ENCODE measurements around the gene PSMD5. TPM values are rescaled to one million over a fixed set of nuclear protein-coding genes. Genes with fewer than 3 reads are reported as not detected.

PSMD5 gene
- total RNA-seq (ENCODE audit: low replicate concordance): 43.6 and 45.2 TPM in 2 replicates
- long read RNA-seq, transcript PSMD5-201 (10 exons, 3,443 nt): major isoform, 84 of 107 reads
- long read RNA-seq, partial matches to known transcripts: 11 of 107 reads
- long read RNA-seq, other reads (novel, unspliced or antisense): 12 of 107 reads

DNA sequence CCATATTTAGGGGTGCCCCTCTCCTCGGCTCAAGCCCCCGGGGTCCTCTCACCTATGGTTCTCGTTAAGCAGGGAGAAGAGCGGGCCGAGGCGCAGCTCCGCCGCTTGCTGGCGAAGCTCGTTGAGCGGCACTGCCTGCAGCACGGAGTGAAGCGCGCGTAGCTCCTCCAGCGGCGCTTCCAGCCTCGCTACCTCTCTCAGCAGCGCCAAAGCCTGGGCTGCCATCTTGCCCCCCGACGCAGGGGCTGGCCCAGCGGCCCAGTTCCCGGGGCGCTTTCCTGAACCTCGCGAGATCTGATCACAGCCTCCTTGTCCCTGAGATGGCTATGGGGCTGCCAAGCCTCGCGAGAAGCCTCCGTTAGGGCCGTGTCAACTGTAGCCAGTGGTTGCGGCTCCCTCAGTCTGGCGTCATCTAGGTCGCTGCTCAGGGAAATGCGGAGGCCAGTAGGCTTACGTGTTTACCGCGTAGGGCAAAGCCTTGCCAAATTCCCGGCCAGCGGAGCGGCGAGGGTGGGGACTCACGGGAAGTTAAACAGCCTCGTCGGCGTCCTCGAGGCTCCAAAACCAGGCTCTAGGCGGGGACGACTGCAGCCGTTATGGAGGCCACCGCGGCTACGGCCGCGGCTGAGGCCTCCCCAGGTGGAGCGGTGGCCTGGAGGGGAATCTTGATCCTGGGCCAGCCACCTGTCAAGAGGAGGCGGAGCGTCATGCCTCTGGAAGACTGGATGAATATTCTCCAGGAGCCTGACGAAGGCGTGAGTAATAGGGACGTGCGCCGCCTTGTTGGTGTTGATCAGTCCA lies at the start of gene PSMD5:
Gene PSMD5, minus strand, starts transcription at position 238 of the 801 bp plus-strand sequence. Its CDS starts 13 bp downstream, at position 225.
- peak; percentile 94 for DNase-seq (ENCODE audit: extremely low spot score, unreplicated experiment)
- no peaks in the 10 kb centered on the region for H3K27me3 Mint-ChIP-seq
- peaks cover 4% of the 10 kb centered on the region for H3K9me3 Mint-ChIP-seq
- peak within 1 kb of the TSS; percentile 96 for H3K4me3 Mint-ChIP-seq
- peak within 1 kb of the TSS; percentile 91 for H3K27ac Mint-ChIP-seq
- TF ChIP-seq, protein P1, sequence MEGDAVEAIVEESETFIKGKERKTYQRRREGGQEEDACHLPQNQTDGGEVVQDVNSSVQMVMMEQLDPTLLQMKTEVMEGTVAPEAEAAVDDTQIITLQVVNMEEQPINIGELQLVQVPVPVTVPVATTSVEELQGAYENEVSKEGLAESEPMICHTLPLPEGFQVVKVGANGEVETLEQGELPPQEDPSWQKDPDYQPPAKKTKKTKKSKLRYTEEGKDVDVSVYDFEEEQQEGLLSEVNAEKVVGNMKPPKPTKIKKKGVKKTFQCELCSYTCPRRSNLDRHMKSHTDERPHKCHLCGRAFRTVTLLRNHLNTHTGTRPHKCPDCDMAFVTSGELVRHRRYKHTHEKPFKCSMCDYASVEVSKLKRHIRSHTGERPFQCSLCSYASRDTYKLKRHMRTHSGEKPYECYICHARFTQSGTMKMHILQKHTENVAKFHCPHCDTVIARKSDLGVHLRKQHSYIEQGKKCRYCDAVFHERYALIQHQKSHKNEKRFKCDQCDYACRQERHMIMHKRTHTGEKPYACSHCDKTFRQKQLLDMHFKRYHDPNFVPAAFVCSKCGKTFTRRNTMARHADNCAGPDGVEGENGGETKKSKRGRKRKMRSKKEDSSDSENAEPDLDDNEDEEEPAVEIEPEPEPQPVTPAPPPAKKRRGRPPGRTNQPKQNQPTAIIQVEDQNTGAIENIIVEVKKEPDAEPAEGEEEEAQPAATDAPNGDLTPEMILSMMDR (conservative IDR thresholded peaks at IDR 0.05): no peak
- H3K36me3 Mint-ChIP-seq: peaks cover 29% of the 10 kb centered on the region
- H3K4me1 Mint-ChIP-seq (ENCODE audit: unreplicated experiment): peaks cover 24% of the 10 kb centered on the region

DNA sequence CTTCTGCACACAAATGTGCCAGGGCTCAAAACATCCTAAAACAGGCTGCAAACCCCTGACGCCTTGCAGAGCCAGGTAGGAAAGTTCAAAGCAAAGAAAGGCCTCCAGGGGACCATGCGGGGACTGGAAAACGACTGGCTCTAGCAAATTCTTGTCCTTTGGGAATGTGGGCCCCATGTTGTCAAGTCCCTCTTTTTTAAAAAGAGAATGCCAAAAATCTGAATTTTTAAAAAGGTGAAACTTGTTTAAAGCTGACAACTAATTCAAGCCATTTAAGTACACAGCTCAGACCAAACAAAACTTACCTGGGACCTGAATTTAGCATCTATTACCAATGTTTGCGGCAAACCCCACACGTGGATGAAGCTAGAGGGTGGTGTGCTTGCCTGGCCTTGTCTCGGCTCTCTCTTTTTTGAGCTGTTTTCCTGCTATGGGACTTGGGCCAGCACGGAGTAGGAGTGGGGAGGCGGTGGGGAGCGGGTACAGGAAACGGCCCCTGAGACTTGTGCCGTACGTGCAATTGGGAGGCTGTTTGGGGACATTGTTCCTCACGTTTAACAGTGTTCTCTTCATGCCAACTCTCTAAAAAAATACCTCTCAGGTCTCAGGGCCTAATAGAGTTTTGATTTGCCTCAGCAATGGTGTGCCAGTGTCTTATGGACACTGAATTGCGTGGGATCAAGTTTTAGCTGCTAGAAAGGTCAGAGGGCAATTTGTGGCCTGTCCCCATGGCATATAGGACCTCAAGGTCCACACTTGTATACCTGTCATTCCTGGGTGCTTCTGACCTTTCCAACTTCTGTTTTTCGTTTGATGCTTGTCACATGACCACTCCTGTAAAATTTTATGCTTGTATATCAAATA lies 49.4 kb upstream of the PSMD5 start:
- no peaks in the 10 kb centered on the region for H3K36me3 Mint-ChIP-seq
- no peak for DNase-seq (ENCODE audit: extremely low spot score, unreplicated experiment)
- H3K27ac Mint-ChIP-seq: no peak overlapping the region
- no peaks in the 10 kb centered on the region for H3K9me3 Mint-ChIP-seq
- no peak overlapping the region for H3K4me3 Mint-ChIP-seq
- TF ChIP-seq, protein P1 (conservative IDR thresholded peaks at IDR 0.05): no peak
- peaks cover 3% of the 10 kb centered on the region for H3K4me1 Mint-ChIP-seq (ENCODE audit: unreplicated experiment)
- peaks cover 10% of the 10 kb centered on the region for H3K27me3 Mint-ChIP-seq

DNA sequence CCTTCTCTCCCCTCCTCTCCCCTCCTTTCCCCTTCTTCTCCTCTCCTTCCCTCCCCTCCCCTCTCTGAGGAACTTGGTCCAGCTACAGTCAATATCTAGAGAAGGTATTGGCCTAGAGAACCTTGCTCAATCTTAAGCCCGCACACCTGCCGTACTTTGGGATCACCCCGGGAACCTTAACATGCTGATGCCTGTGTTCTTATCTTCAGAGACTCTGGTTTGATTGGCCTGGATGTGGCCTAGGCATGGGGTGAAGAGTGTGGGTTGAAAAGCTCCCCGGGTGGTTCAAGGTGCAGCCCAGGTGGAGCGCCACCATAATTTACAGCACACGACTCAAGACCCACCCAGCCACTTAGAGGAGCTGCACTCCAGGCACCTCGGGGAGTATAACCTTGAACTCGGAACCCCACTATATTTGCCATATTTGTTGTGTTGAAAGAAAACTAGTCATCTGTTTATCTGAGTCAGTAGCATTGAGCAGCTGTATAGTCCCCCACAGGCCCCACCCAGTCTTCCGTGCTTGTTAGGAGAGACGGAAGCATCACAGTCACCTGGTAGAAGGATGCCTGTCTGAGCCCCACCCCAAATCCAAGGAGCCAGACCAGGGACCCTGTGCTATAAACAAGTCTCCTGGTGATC lies 48.6 kb upstream of the PSMD5 start:
- DNase-seq (ENCODE audit: extremely low spot score, unreplicated experiment): no peak
- Mint-ChIP-seq H3K27ac (no peak overlapping the region), H3K9me3 (no peaks in the 10 kb centered on the region), H3K4me3 (no peak overlapping the region), H3K27me3 (peaks cover 10% of the 10 kb centered on the region), H3K4me1 (ENCODE audit: unreplicated experiment) (peaks cover 3% of the 10 kb centered on the region), H3K36me3 (no peaks in the 10 kb centered on the region)
- TF ChIP-seq, protein P1 (conservative IDR thresholded peaks at IDR 0.05): no peak

DNA sequence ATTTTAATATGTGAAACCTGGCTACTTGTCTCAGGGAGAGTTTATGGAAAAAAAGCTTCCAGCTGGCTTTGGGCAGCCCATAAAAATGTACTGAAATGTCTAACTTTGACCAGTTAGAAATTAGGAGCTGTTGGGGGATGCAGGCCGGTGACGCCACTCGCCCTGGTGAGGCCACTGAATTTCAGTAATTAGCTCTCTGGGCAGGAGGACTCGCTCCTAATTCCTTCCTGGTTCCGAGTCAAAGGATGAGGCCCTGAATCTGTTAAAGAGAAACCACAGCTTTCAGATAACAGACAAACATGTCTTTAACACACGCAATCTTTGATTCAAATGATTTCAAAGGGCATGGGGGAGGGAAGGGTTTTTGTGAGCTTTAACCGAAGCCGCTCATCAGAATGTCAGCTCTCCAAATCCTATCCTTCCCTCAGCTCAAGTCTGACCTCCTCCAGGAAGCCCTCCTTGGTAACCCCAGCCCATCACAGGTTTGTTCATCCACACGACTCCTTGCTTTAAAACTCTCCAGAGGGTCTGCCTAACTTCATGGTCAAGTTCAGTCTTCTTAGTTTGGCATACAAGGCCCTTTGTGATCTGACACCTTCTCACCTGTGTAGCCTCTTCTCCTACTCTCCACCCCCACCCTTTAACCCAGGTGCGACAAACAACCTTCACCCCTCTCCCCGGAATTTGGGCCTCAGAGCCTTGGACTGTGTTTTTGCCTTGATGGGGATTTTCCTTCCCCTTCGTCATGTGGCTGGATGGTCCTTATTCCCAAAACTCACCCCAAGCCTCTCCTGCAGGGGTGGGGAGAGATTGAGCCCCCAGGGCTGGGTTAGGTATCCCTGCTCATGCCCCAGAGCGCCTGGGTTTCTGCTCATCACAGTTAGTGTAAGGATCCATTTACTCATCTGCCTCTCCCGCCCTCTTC lies 47.9 kb upstream of the PSMD5 start:
- H3K4me3 Mint-ChIP-seq: no peak overlapping the region
- peaks cover 10% of the 10 kb centered on the region for H3K27me3 Mint-ChIP-seq
- peaks cover 8% of the 10 kb centered on the region for H3K4me1 Mint-ChIP-seq (ENCODE audit: unreplicated experiment)
- H3K9me3 Mint-ChIP-seq: no peaks in the 10 kb centered on the region
- DNase-seq (ENCODE audit: extremely low spot score, unreplicated experiment): no peak
- no peaks in the 10 kb centered on the region for H3K36me3 Mint-ChIP-seq
- H3K27ac Mint-ChIP-seq: no peak overlapping the region
- TF ChIP-seq, protein P1 (conservative IDR thresholded peaks at IDR 0.05): no peak
